ENCODE data around the gene MRPL16.

GRCh38 chr11:59833602-59834001 is 23.0 kb upstream of the MRPL16 start:
- TF ChIP-seq CTCF (IDR thresholded peaks at IDR 0.05) (no peak), EP300 (IDR thresholded peaks at IDR 0.05) (no peak), POLR2A (IDR thresholded peaks at IDR 0.05) (no peak), POLR2AphosphoS5 (IDR thresholded peaks at IDR 0.05) (no peak)
